Liver (tissue), 9 donors: ENCODE data around the gene PNMA6A. TPM values are rescaled to one million over a fixed set of nuclear protein-coding genes. Genes with fewer than 3 reads are reported as not detected.

Source experiments
- DNase-seq: peaks from one replicate; pipeline ENCODE4 v3.0.0-alpha.2; 2017; ENCODE audit warnings: low spot score
- H3K27ac ChIP-seq, 2 donors: one replicate each; pipeline ENCODE4 v1.7.0; 2013; ENCODE audit warnings: inconsistent platforms in 2 of 2, low read length in 2 of 2, control low read depth in 1 of 2, low read depth in 1 of 2, mild to moderate bottlenecking in 1 of 2
- H3K27me3 ChIP-seq, 4 donors: one replicate each; pipeline versions ENCODE4 v1.6.1 to v1.7.0; 2013; ENCODE audit warnings: low read length in 3 of 4, inconsistent platforms in 1 of 4, mild to moderate bottlenecking in 1 of 4, moderate library complexity in 1 of 4; ENCODE audit not compliant: control insufficient read depth in 4 of 4, insufficient read depth in 4 of 4
- H3K36me3 ChIP-seq, 4 donors: one replicate each; pipeline versions ENCODE4 v1.6.1 to v1.7.0; 2013; ENCODE audit warnings: low read length in 3 of 4, mild to moderate bottlenecking in 3 of 4, low read depth in 1 of 4, moderate library complexity in 1 of 4; ENCODE audit not compliant: control insufficient read depth in 4 of 4, insufficient read depth in 3 of 4
- H3K4me1 ChIP-seq, 4 donors: one replicate each; pipeline versions ENCODE4 v1.6.1 to v1.7.0; 2013; ENCODE audit warnings: low read length in 3 of 4, mild to moderate bottlenecking in 3 of 4, moderate library complexity in 1 of 4; ENCODE audit not compliant: control insufficient read depth in 4 of 4, insufficient read depth in 4 of 4
- H3K4me3 ChIP-seq, 3 donors: one replicate each; pipeline versions ENCODE4 v1.6.1 to v1.7.0; 2013; ENCODE audit warnings: low read length in 3 of 3, control low read depth in 1 of 3, low read depth in 1 of 3, mild to moderate bottlenecking in 1 of 3
- H3K9ac ChIP-seq, 2 donors: one replicate each; pipeline ENCODE4 v1.7.0; 2013; ENCODE audit warnings: low read length in 2 of 2, mild to moderate bottlenecking in 2 of 2, moderate library complexity in 2 of 2, control low read depth in 1 of 2, low read depth in 1 of 2
- H3K9me3 ChIP-seq, 4 donors: one replicate each; pipeline versions ENCODE4 v1.6.1 to v1.7.0; 2013; ENCODE audit warnings: low read length in 3 of 4; ENCODE audit not compliant: control insufficient read depth in 4 of 4
- EGR1 ChIP-seq, 2 donors: IDR thresholded peaks; 2 replicates each; pipeline ENCODE4 v1.6.1; 2016 to 2018; ENCODE audit warnings: antibody characterized with exemption in 2 of 2, low read depth in 2 of 2
- FOXA1 ChIP-seq: IDR thresholded peaks from 2 replicates; pipeline ENCODE4 v1.6.1; 2016; ENCODE audit warnings: antibody characterized with exemption
- FOXA2 ChIP-seq: IDR thresholded peaks from 2 replicates; pipeline ENCODE4 v1.6.1; 2016; ENCODE audit warnings: antibody characterized with exemption
- GABPA ChIP-seq, 2 donors: IDR thresholded peaks in 1 of 2; conservative IDR thresholded peaks in 1 of 2; 2 replicates each; pipeline ENCODE4 v1.6.1; 2016; ENCODE audit warnings: antibody characterized with exemption in 2 of 2, mild to moderate bottlenecking in 1 of 2, moderate library complexity in 1 of 2
- HNF4A ChIP-seq, 2 donors: conservative IDR thresholded peaks; 2 replicates each; pipeline ENCODE4 v1.6.1; 2016; ENCODE audit warnings: antibody characterized with exemption in 2 of 2, mild to moderate bottlenecking in 2 of 2
- HNF4G ChIP-seq: IDR thresholded peaks from 2 replicates; pipeline ENCODE4 v1.6.1; 2016; ENCODE audit warnings: antibody characterized with exemption
- NR2F2 ChIP-seq: IDR thresholded peaks from 2 replicates; pipeline ENCODE4 v1.6.1; 2016; ENCODE audit warnings: antibody characterized with exemption
- RAD21 ChIP-seq, 2 donors: IDR thresholded peaks; 2 replicates each; pipeline ENCODE4 v1.6.1; 2016; ENCODE audit warnings: antibody characterized with exemption in 2 of 2, mild to moderate bottlenecking in 2 of 2
- RXRA ChIP-seq, 2 donors: IDR thresholded peaks; 2 replicates each; pipeline ENCODE4 v1.6.1; 2017 to 2018; ENCODE audit warnings: antibody characterized with exemption in 2 of 2, mild to moderate bottlenecking in 1 of 2
- SP1 ChIP-seq: IDR thresholded peaks from 2 replicates; pipeline ENCODE4 v1.6.1; 2018; ENCODE audit warnings: antibody characterized with exemption, mild to moderate bottlenecking
- TAF1 ChIP-seq: conservative IDR thresholded peaks from 2 replicates; pipeline ENCODE4 v1.6.1; 2016; ENCODE audit warnings: antibody characterized with exemption, mild to moderate bottlenecking
- YY1 ChIP-seq: IDR thresholded peaks from 2 replicates; pipeline ENCODE4 v1.6.1; 2016; ENCODE audit warnings: antibody characterized with exemption, mild to moderate bottlenecking
- WGBS: extraction: QIAGEN DNeasy Blood & Tissue Kit; methylation state at CpG from one replicate; pipeline ENCODE4 v1.1.7; 2013; 5-methylcytosine and 5-hydroxymethylcytosine counted together
- polyA plus RNA-seq, 2 donors: library from polyadenylated mRNA; stranded (reverse) in 1 of 2; unstranded in 1 of 2; fragments of 200-250 nt in 1 of 2; fragments of >200 nt in 1 of 2; fragmentation: Nextera tagmentation in 1 of 2; extraction: Ambion mirVana in 1 of 2; gene quantifications; one replicate each; pipeline versions ENCODE4 v1.2.1 to v1.2.3, GENCODE V29; 2013 to 2015
- total RNA-seq, 2 donors: library from RNA; depleted of rRNA; stranded (reverse); fragments of >200 nt; gene quantifications; one replicate each; pipeline ENCODE4 v1.2.3, GENCODE V29; 2014
- TF ChIP-seq, protein P1 (sequence below): IDR thresholded peaks from 2 replicates; pipeline ENCODE4 v1.6.1; 2016; ENCODE audit warnings: antibody characterized with exemption
- TF ChIP-seq, protein P2 (sequence below): IDR thresholded peaks from 2 replicates; pipeline ENCODE4 v1.6.1; 2016; ENCODE audit warnings: antibody characterized with exemption, mild to moderate bottlenecking
- TF ChIP-seq, protein P3 (sequence below): IDR thresholded peaks from 2 replicates; pipeline ENCODE4 v1.6.1; 2016; ENCODE audit warnings: antibody characterized with exemption
- donor health status: healthy.
- donor health status: healthy.
- donor health status: healthy.
- donor health status: healthy.
- donor health status: healthy.

Gene PNMA6A
- total and polyA plus RNA-seq, 4 donors = 3.5 to 7.5 (median 5.9) TPM

DNA sequence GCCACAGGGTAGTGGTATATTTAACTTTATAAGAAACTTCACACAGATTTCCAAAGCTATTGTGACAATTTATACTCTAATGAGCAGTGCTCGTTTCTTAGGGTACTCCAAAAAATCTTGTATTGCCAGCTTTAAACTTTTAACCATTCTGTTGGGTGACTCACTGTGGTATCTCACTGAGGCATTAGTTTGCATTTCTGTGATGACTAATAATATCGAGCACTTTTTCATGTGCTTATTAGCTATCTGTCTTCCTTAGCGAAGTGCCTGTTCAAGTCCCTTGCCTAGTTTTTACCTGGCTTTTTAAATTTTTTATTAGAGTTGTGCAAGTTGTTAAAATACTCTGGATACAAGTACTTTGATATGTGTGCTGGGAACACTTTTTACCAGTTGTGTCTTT lies 10.5 kb upstream of the PNMA6A start (continued):
- TF ChIP-seq, protein P1, sequence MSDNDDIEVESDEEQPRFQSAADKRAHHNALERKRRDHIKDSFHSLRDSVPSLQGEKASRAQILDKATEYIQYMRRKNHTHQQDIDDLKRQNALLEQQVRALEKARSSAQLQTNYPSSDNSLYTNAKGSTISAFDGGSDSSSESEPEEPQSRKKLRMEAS = no peak
- TF ChIP-seq NR2F2 (no peak), HNF4G (no peak), HNF4A (conservative IDR thresholded peaks at IDR 0.05) (no peak), FOXA1 (no peak)

DNA sequence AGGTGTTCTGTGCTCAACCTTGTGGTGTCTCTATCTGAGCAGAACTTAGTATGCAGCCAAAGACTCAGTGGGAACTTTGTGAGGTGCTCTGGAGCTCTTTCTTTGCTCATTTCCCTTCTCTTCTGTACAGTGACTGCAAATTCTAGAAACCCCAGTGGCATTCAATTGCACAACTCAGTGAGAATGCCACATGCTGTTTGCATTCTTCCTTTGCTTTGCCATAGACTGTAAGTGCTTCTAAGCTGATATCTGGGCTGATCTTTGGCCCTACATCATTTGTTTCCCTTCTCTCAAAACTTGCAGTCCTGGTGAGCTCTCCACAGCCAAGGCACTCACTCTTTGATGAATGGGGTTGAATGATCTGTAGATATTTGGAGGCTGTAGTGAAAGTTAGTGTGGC lies 8.9 kb upstream of the PNMA6A start:
- H3K36me3 ChIP-seq = no peaks in the 10 kb centered on the region
- DNase-seq = no peak
- TF ChIP-seq EGR1 (IDR thresholded peaks at IDR 0.05; ENCODE audit: low read depth in 2 of 2) (no peak), RXRA (IDR thresholded peaks at IDR 0.05) (peak in 1 of 2 donors; percentile 17), YY1 (no peak), FOXA1 (no peak), RAD21 (IDR thresholded peaks at IDR 0.05) (no peak), HNF4A (conservative IDR thresholded peaks at IDR 0.05) (peak; percentile 10 to 32)
- TF ChIP-seq, protein P1 = peak; percentile 68
- TF ChIP-seq, protein P2, sequence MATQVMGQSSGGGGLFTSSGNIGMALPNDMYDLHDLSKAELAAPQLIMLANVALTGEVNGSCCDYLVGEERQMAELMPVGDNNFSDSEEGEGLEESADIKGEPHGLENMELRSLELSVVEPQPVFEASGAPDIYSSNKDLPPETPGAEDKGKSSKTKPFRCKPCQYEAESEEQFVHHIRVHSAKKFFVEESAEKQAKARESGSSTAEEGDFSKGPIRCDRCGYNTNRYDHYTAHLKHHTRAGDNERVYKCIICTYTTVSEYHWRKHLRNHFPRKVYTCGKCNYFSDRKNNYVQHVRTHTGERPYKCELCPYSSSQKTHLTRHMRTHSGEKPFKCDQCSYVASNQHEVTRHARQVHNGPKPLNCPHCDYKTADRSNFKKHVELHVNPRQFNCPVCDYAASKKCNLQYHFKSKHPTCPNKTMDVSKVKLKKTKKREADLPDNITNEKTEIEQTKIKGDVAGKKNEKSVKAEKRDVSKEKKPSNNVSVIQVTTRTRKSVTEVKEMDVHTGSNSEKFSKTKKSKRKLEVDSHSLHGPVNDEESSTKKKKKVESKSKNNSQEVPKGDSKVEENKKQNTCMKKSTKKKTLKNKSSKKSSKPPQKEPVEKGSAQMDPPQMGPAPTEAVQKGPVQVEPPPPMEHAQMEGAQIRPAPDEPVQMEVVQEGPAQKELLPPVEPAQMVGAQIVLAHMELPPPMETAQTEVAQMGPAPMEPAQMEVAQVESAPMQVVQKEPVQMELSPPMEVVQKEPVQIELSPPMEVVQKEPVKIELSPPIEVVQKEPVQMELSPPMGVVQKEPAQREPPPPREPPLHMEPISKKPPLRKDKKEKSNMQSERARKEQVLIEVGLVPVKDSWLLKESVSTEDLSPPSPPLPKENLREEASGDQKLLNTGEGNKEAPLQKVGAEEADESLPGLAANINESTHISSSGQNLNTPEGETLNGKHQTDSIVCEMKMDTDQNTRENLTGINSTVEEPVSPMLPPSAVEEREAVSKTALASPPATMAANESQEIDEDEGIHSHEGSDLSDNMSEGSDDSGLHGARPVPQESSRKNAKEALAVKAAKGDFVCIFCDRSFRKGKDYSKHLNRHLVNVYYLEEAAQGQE = no peak
- peaks cover 0 to 5% (median 0%) of the 10 kb centered on the region in 4 donors for H3K4me1 ChIP-seq
- no peak overlapping the region for H3K9ac ChIP-seq
- no peak overlapping the region for H3K27ac ChIP-seq
- H3K4me3 ChIP-seq = no peak overlapping the region
- H3K27me3 ChIP-seq = no peaks in the 10 kb centered on the region
- H3K9me3 ChIP-seq = no peaks in the 10 kb centered on the region

DNA sequence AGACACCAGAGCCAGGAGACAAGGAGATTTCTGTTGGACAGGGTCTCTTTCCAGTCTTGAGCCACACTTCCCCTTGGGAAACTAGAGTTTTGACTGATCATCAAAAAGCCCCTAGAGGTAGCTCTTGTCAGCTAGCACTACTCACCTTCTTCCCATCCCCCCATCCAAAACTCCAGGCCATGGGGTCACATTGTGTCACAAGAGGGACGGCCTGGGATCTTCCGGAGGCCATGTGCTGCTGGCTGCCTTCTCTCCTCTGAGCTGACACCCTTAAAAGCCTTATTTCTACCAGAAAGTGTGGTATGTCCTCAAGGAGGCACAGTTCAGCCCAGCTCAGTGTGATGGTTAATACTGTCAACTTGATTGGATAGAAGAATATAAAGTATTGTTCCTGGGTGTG lies 8.2 kb upstream of the PNMA6A start:
- DNase-seq = no peak
- TF ChIP-seq NR2F2 (no peak), SP1 (no peak), HNF4G (no peak), TAF1 (no peak), GABPA (IDR thresholded peaks at IDR 0.05 in 1 of 2, conservative IDR thresholded peaks at IDR 0.05 in 1 of 2) (no peak), RXRA (IDR thresholded peaks at IDR 0.05) (no peak), FOXA2 (no peak), YY1 (no peak), EGR1 (IDR thresholded peaks at IDR 0.05; ENCODE audit: low read depth in 2 of 2) (no peak)
- TF ChIP-seq, protein P3, sequence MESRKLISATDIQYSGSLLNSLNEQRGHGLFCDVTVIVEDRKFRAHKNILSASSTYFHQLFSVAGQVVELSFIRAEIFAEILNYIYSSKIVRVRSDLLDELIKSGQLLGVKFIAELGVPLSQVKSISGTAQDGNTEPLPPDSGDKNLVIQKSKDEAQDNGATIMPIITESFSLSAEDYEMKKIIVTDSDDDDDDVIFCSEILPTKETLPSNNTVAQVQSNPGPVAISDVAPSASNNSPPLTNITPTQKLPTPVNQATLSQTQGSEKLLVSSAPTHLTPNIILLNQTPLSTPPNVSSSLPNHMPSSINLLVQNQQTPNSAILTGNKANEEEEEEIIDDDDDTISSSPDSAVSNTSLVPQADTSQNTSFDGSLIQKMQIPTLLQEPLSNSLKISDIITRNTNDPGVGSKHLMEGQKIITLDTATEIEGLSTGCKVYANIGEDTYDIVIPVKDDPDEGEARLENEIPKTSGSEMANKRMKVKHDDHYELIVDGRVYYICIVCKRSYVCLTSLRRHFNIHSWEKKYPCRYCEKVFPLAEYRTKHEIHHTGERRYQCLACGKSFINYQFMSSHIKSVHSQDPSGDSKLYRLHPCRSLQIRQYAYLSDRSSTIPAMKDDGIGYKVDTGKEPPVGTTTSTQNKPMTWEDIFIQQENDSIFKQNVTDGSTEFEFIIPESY = no peak
- TF ChIP-seq, protein P1 = no peak
- Histone ChIP-seq H3K27me3 (no peaks in the 10 kb centered on the region), H3K27ac (no peak overlapping the region), H3K9ac (no peak overlapping the region), H3K4me1 (peaks cover 0 to 5% (median 0%) of the 10 kb centered on the region in 4 donors), H3K9me3 (no peaks in the 10 kb centered on the region), H3K36me3 (no peaks in the 10 kb centered on the region), H3K4me3 (no peak overlapping the region)
- 38% methylated on average over 2 of the region's 2 CpGs for WGBS
